Ovary (tissue), 9 donors: Measurements from ENCODE around the gene CNN3. TPM values are rescaled to one million over a fixed set of nuclear protein-coding genes. Genes with fewer than 3 reads are reported as not detected.

ENCODE experiments used
- DNase-seq, 5 donors: peaks; one replicate each; pipeline ENCODE4 v3.0.0-alpha.2; 2019 to 2020
- H3K27ac ChIP-seq, 2 donors: fragments of 200-600 bp; one replicate each; pipeline versions ENCODE4 v1.5.1 to v1.8.0; 2019 to 2022
- H3K27me3 ChIP-seq: fragments of 200-600 bp; one replicate; pipeline ENCODE4 v1.8.0; 2022
- H3K36me3 ChIP-seq: fragments of 200-600 bp; sonication (generic); one replicate; pipeline ENCODE4 v1.5.1; 2019
- H3K4me1 ChIP-seq: one replicate; pipeline ENCODE4 v1.8.1; 2013; ENCODE audit warnings: mild to moderate bottlenecking, moderate library complexity; ENCODE audit not compliant: insufficient read depth
- H3K4me3 ChIP-seq: fragments of 200-600 bp; sonication (generic); one replicate; pipeline ENCODE4 v1.5.1; 2017
- H3K9me3 ChIP-seq, 2 donors: fragments of 200-600 bp in 1 of 2; sonication (generic) in 1 of 2; one replicate each; pipeline versions ENCODE4 v1.5.1 to v1.8.1; 2013 to 2019; ENCODE audit warnings: mild to moderate bottlenecking in 1 of 2, moderate library complexity in 1 of 2
- CTCF ChIP-seq, 3 donors: fragments of 450-650 bp in 2 of 3; fragments of 200-600 bp in 1 of 3; IDR thresholded peaks; one replicate each; pipeline versions ENCODE4 v1.5.1 to v1.8.0; 2016 to 2022; ENCODE audit warnings: antibody characterized with exemption in 3 of 3, mild to moderate bottlenecking in 1 of 3
- EP300 ChIP-seq: sonication (generic); formaldehyde crosslinking; IDR thresholded peaks from one replicate; pipeline ENCODE4 v1.6.1; 2017; ENCODE audit warnings: antibody characterized with exemption
- POLR2A ChIP-seq: fragments of 450-650 bp; IDR thresholded peaks from one replicate; pipeline ENCODE4 v1.6.1; 2017; ENCODE audit warnings: antibody characterized with exemption, mild to moderate bottlenecking, moderate library complexity
- WGBS, 3 donors: extraction: QIAGEN DNeasy Blood & Tissue Kit in 1 of 3; methylation state at CpG; one replicate each; pipeline versions ENCODE4 v1.1.5 to v1.1.7; 2013 to 2017; 5-methylcytosine and 5-hydroxymethylcytosine counted together
- intact Hi-C, 4 donors: fragments of 100-400 bp; cut with DNase I; formaldehyde crosslinking; loops; one replicate each; pipeline versions ENCODE4 v1.11.0 to v1.15.1; 2022 to 2023
- polyA plus RNA-seq, 2 donors: library from polyadenylated mRNA; stranded (reverse); fragments of 200-250 nt in 1 of 2; fragments of 350-450 nt in 1 of 2; fragmentation: Illumina TruSeq in 1 of 2; extraction: RNeasy Lipid Tissue Mini Kit (QIAGEN cat#74804) in 1 of 2; gene quantifications; one replicate each; pipeline ENCODE4 v1.2.3, GENCODE V29; 2013 to 2014
- total RNA-seq, 7 donors: library from RNA; depleted of rRNA in 2 of 7; stranded (reverse); fragments of >200 nt in 2 of 7; fragmentation: NEBNext Ultra II Directional in 3 of 7; extraction: Animal tissue kit (Norgen Biotek cat#: 25700) in 3 of 7; gene quantifications; one replicate each; pipeline versions ENCODE4 v1.1.0 to v1.2.4, GENCODE V29; 2016 to 2023
- donor health status: DM: no; HTN: no; CAD: no; lungs with moderate emphysema.
- donor health status: DM: no; HTN: no; CAD: no.
- donor health status: Bipolar disorder and iron deficiency.
- donor health status: DM: yes; HTN: yes; CAD: no.
- donor health status: DM: no; HTN: no; CAD: no.
- donor health status: DM: yes; HTN: yes; CAD: no.

CNN3 gene
- total and polyA plus RNA-seq, 9 donors: 145 to 374 (median 272) TPM

GRCh38 chr1:94851571-94851970, 75.3 kb downstream of the CNN3 start:
- TF ChIP-seq EP300 (no peak), POLR2A (no peak), CTCF (IDR thresholded peaks at IDR 0.05) (no peak)
- no peak for DNase-seq
- Histone ChIP-seq H3K4me3 (no peak overlapping the region), H3K27ac (no peak overlapping the region), H3K9me3 (no peaks in the 10 kb centered on the region), H3K36me3 (no peaks in the 10 kb centered on the region), H3K27me3 (no peaks in the 10 kb centered on the region), H3K4me1 (peaks cover 5% of the 10 kb centered on the region)
- WGBS, 3 donors: 72 to 94% (median 92%) methylated on average over 1 of the region's 1 CpG
- intact Hi-C loops: loop anchor here in 2 of 4 donors (5.0 to 10.0 kb wide), 4 partner anchors 76 to 383 kb away; partner anchors contain the start of genes CNN3 (in 1 of the 2) and RWDD3 (in 1 of the 2)

Other genes with a start within 250 kb of the CNN3 start
- 1 to 10 TPM; 1.1 to 6.4 (median 3.3) TPM for gene SLC44A3, start 106.8 kb downstream of the CNN3 start, total RNA-seq
- gene SLC44A3, start 106.8 kb downstream of the CNN3 start, polyA plus RNA-seq: 10 to 100 TPM in 1 of 2 donors, 1 to 10 TPM in 1; 1.4 to 31.3 TPM
- 1 to 10 TPM; 1.2 to 8.6 (median 3.6) TPM for gene ALG14, start 145.8 kb upstream of the CNN3 start, total RNA-seq
- gene ALG14, start 145.8 kb upstream of the CNN3 start, polyA plus RNA-seq: 10 to 100 TPM in 1 of 2 donors, 1 to 10 TPM in 1; 1.2 to 16.3 TPM
- 10 to 100 TPM in 2 of 7 donors, 1 to 10 TPM in 5; 4.4 to 10.8 (median 6.2) TPM for gene TLCD4, start 190.2 kb upstream of the CNN3 start, total RNA-seq
- 1 to 10 TPM; 1.1 to 9.9 TPM for gene TLCD4, start 190.2 kb upstream of the CNN3 start, polyA plus RNA-seq